WTC11 (cell line): ENCODE measurements around the gene CCN6.

Experiments
- FOXP1 ChIP-seq: sonication (generic); formaldehyde crosslinking; IDR thresholded peaks from 2 replicates; pipeline ENCODE4 v1.8.0; 2022; ENCODE audit warnings: missing genetic modification reagents, mild to moderate bottlenecking, moderate library complexity, borderline replicate concordance
- IRF2 ChIP-seq: sonication (generic); formaldehyde crosslinking; IDR thresholded peaks from 2 replicates; pipeline ENCODE4 v1.8.0; 2022; ENCODE audit warnings: low read depth, missing genetic modification reagents, borderline replicate concordance
- JUN ChIP-seq: sonication (generic); formaldehyde crosslinking; IDR thresholded peaks from 2 replicates; pipeline ENCODE4 v1.8.0; 2023; ENCODE audit warnings: mild to moderate bottlenecking, missing genetic modification reagents
- TF ChIP-seq, protein P1 (sequence below): fragments of 200-600 bp; IDR thresholded peaks from 2 replicates; pipeline ENCODE4 v1.8.0; 2022; ENCODE audit warnings: antibody characterized with exemption
- TF ChIP-seq, protein P2 (sequence below): sonication (generic); formaldehyde crosslinking; IDR thresholded peaks from 2 replicates; pipeline ENCODE4 v1.8.1; 2022; ENCODE audit warnings: mild to moderate bottlenecking, moderate library complexity, missing genetic modification reagents
- TF ChIP-seq, protein P3 (sequence below): sonication (generic); formaldehyde crosslinking; IDR thresholded peaks from 2 replicates; pipeline ENCODE4 v1.8.1; 2022; ENCODE audit warnings: missing genetic modification reagents, borderline replicate concordance
- TF ChIP-seq, protein P4 (sequence below): sonication (generic); formaldehyde crosslinking; IDR thresholded peaks from 2 replicates; pipeline ENCODE4 v1.8.0; 2022; ENCODE audit warnings: mild to moderate bottlenecking, missing genetic modification reagents

DNA sequence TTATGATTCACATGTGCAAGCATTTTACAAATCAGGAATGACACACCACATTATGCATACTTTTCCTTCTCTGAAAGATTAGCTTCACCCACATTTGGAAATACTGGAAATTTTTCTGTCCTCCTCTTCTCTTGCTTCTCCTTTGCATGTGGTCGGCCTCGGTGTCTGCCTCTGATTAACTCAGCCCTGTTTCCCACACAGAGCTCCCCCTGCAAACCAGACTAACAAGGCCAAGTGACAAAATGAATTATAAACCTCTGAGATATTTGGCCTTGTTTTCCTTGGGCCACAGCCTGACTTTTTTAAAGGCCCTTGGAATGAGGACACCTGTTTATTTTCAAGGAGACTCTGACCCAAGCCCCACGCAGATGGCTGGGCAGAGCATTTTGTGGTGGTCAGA, 9.0 kb upstream of the CCN6 start:
- TF ChIP-seq, protein P1, sequence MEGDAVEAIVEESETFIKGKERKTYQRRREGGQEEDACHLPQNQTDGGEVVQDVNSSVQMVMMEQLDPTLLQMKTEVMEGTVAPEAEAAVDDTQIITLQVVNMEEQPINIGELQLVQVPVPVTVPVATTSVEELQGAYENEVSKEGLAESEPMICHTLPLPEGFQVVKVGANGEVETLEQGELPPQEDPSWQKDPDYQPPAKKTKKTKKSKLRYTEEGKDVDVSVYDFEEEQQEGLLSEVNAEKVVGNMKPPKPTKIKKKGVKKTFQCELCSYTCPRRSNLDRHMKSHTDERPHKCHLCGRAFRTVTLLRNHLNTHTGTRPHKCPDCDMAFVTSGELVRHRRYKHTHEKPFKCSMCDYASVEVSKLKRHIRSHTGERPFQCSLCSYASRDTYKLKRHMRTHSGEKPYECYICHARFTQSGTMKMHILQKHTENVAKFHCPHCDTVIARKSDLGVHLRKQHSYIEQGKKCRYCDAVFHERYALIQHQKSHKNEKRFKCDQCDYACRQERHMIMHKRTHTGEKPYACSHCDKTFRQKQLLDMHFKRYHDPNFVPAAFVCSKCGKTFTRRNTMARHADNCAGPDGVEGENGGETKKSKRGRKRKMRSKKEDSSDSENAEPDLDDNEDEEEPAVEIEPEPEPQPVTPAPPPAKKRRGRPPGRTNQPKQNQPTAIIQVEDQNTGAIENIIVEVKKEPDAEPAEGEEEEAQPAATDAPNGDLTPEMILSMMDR, result no peak
- TF ChIP-seq, protein P2, sequence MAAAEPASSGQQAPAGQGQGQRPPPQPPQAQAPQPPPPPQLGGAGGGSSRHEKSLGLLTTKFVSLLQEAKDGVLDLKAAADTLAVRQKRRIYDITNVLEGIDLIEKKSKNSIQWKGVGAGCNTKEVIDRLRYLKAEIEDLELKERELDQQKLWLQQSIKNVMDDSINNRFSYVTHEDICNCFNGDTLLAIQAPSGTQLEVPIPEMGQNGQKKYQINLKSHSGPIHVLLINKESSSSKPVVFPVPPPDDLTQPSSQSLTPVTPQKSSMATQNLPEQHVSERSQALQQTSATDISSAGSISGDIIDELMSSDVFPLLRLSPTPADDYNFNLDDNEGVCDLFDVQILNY (CRISPR knock-in tag), result no peak
- TF ChIP-seq FOXP1 (CRISPR knock-in tag) (no peak), IRF2 (no peak), JUN (CRISPR knock-in tag) (no peak)
- TF ChIP-seq, protein P3, sequence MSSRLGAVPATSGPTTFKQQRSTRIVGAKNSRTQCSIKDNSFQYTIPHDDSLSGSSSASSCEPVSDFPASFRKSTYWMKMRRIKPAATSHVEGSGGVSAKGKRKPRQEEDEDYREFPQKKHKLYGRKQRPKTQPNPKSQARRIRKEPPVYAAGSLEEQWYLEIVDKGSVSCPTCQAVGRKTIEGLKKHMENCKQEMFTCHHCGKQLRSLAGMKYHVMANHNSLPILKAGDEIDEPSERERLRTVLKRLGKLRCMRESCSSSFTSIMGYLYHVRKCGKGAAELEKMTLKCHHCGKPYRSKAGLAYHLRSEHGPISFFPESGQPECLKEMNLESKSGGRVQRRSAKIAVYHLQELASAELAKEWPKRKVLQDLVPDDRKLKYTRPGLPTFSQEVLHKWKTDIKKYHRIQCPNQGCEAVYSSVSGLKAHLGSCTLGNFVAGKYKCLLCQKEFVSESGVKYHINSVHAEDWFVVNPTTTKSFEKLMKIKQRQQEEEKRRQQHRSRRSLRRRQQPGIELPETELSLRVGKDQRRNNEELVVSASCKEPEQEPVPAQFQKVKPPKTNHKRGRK (CRISPR knock-in tag), result no peak
- TF ChIP-seq, protein P4, sequence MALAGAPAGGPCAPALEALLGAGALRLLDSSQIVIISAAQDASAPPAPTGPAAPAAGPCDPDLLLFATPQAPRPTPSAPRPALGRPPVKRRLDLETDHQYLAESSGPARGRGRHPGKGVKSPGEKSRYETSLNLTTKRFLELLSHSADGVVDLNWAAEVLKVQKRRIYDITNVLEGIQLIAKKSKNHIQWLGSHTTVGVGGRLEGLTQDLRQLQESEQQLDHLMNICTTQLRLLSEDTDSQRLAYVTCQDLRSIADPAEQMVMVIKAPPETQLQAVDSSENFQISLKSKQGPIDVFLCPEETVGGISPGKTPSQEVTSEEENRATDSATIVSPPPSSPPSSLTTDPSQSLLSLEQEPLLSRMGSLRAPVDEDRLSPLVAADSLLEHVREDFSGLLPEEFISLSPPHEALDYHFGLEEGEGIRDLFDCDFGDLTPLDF, result no peak
